Trophoblast cell (in vitro differentiated cells and primary cell): ENCODE data around the gene PALLD.
"Not testable (repeated sequence)": the region's sequence is repeated elsewhere in the genome, so short reads cannot be mapped to it uniquely, and the experiment has no call there.

Experiments
- DNase-seq, 2 donors: peaks; one replicate each; pipeline ENCODE4 v3.0.0-alpha.2; 2016
- H2AFZ ChIP-seq: 2 replicates; pipeline ENCODE4 v1.6.1; 2013; ENCODE audit warnings: low read length, moderate library complexity, mild to moderate bottlenecking; ENCODE audit not compliant: insufficient read depth, poor library complexity
- H2AK5ac ChIP-seq: 2 replicates; pipeline ENCODE4 v1.6.1; 2013; ENCODE audit warnings: mild to moderate bottlenecking, low read length
- H2BK120ac ChIP-seq: 2 replicates; pipeline ENCODE4 v1.6.1; 2013; ENCODE audit warnings: low read length, mild to moderate bottlenecking, moderate library complexity; ENCODE audit not compliant: insufficient read depth, poor library complexity
- H2BK12ac ChIP-seq: 2 replicates; pipeline ENCODE4 v1.6.1; 2013; ENCODE audit warnings: mild to moderate bottlenecking, low read length, moderate library complexity
- H2BK5ac ChIP-seq: 2 replicates; pipeline ENCODE4 v1.6.1; 2013; ENCODE audit warnings: low read length, low read depth, moderate library complexity, mild to moderate bottlenecking; ENCODE audit not compliant: poor library complexity
- H3K14ac ChIP-seq: 2 replicates; pipeline ENCODE4 v1.6.1; 2013; ENCODE audit warnings: mild to moderate bottlenecking, low read length
- H3K18ac ChIP-seq: 2 replicates; pipeline ENCODE4 v1.6.1; 2013; ENCODE audit warnings: mild to moderate bottlenecking, low read length
- H3K23ac ChIP-seq: 2 replicates; pipeline ENCODE4 v1.6.1; 2013; ENCODE audit warnings: low read length
- H3K27ac ChIP-seq: 2 replicates; pipeline ENCODE4 v1.5.1; 2013; ENCODE audit warnings: low read depth, mild to moderate bottlenecking, inconsistent platforms, low read length, moderate library complexity
- H3K27me3 ChIP-seq: 2 replicates; pipeline ENCODE4 v1.6.1; 2013; ENCODE audit warnings: inconsistent platforms, mild to moderate bottlenecking, low read length, moderate library complexity; ENCODE audit not compliant: insufficient read depth
- H3K36me3 ChIP-seq, 2 experiments: 1 replicate in 1 of 2; 2 replicates in 1 of 2; pipeline ENCODE4 v1.6.1; 2013; ENCODE audit warnings: low read length in 2 of 2, mild to moderate bottlenecking in 2 of 2, moderate library complexity in 1 of 2; ENCODE audit not compliant: insufficient read depth in 2 of 2, control insufficient read depth in 1 of 2
- H3K4ac ChIP-seq: 2 replicates; pipeline ENCODE4 v1.6.1; 2013; ENCODE audit warnings: low read depth, mild to moderate bottlenecking, low read length, moderate library complexity
- H3K4me1 ChIP-seq, 2 experiments: 1 replicate in 1 of 2; 2 replicates in 1 of 2; pipeline ENCODE4 v1.6.1; 2013; ENCODE audit warnings: low read length in 2 of 2, mild to moderate bottlenecking in 2 of 2, moderate library complexity in 1 of 2; ENCODE audit not compliant: insufficient read depth in 2 of 2, control insufficient read depth in 1 of 2
- H3K4me2 ChIP-seq: 2 replicates; pipeline ENCODE4 v1.6.1; 2013; ENCODE audit warnings: inconsistent platforms, mild to moderate bottlenecking, low read length, moderate library complexity
- H3K4me3 ChIP-seq: 2 replicates; pipeline ENCODE4 v1.5.1; 2013; ENCODE audit warnings: mild to moderate bottlenecking, low read depth, low read length, inconsistent platforms
- H3K79me1 ChIP-seq: one replicate; pipeline ENCODE4 v1.6.1; 2013; ENCODE audit warnings: low read length
- H3K79me2 ChIP-seq: 2 replicates; pipeline ENCODE4 v1.6.1; 2013; ENCODE audit warnings: low read length, mild to moderate bottlenecking; ENCODE audit not compliant: control insufficient read depth, insufficient read depth, poor library complexity
- H3K9ac ChIP-seq: 2 replicates; pipeline ENCODE4 v1.6.1; 2013; ENCODE audit warnings: mild to moderate bottlenecking, low read length
- H3K9me3 ChIP-seq: 2 replicates; pipeline ENCODE4 v1.6.1; 2013; ENCODE audit warnings: low read depth, mild to moderate bottlenecking, control low read depth, inconsistent platforms, low read length; ENCODE audit not compliant: insufficient read depth
- H4K12ac ChIP-seq: 2 replicates; pipeline ENCODE4 v1.6.1; 2013; ENCODE audit warnings: low read depth, mild to moderate bottlenecking, low read length, moderate library complexity
- H4K8ac ChIP-seq: 2 replicates; pipeline ENCODE4 v1.6.1; 2013; ENCODE audit warnings: low read depth, mild to moderate bottlenecking, low read length, moderate library complexity
- H4K91ac ChIP-seq: one replicate; pipeline ENCODE4 v1.6.1; 2013; ENCODE audit warnings: low read depth, mild to moderate bottlenecking, low read length, moderate library complexity
- WGBS: extraction: QIAGEN DNeasy Blood & Tissue Kit; methylation state at CpG from one replicate; pipeline ENCODE4 v1.1.7; 2013; ENCODE audit warnings: missing lambda C conversion rate; ENCODE audit not compliant: insufficient read length, insufficient coverage; ENCODE audit errors: extremely low coverage; 5-methylcytosine and 5-hydroxymethylcytosine counted together

Gene PALLD

GRCh38 chr4:168511780-168512489 is 15.1 kb downstream of the PALLD start:
- Histone ChIP-seq H3K4me2 (no peak overlapping the region), H4K12ac (no peak overlapping the region), H3K4me3 (no peak overlapping the region), H2BK120ac (peak overlapping the region; percentile 9), H3K79me1 (no peaks in the 10 kb centered on the region), H3K9ac (no peak overlapping the region), H3K9me3 (no peaks in the 10 kb centered on the region), H3K79me2 (no peaks in the 10 kb centered on the region), H3K27ac (no peak overlapping the region), H3K14ac (no peak overlapping the region), H3K27me3 (no peaks in the 10 kb centered on the region), H2BK12ac (peak overlapping the region; percentile 13), H2AK5ac (peak overlapping the region; percentile 53), H3K4me1 (no peaks in the 10 kb centered on the region), H3K36me3 (no peaks in the 10 kb centered on the region), H4K91ac (no peak overlapping the region), H3K18ac (no peak overlapping the region), H3K23ac (no peak overlapping the region), H2BK5ac (no peak overlapping the region), H4K8ac (no peak overlapping the region), H2AFZ (no peak overlapping the region), H3K4ac (no peak overlapping the region)
- no peak for DNase-seq
- no CpG with 5 or more reads among the region's 13 CpGs for WGBS

GRCh38 chr4:168513826-168514225 is 17.0 kb downstream of the PALLD start:
- H2AFZ ChIP-seq, H3K4me3 ChIP-seq, H2BK5ac ChIP-seq, DNase-seq, H3K79me2 ChIP-seq, H3K4me2 ChIP-seq, H2BK120ac ChIP-seq, H4K8ac ChIP-seq, H2BK12ac ChIP-seq, H3K79me1 ChIP-seq, H3K4ac ChIP-seq, H3K9ac ChIP-seq, H3K4me1 ChIP-seq, H3K9me3 ChIP-seq, H3K27ac ChIP-seq, H4K12ac ChIP-seq, H2AK5ac ChIP-seq, H4K91ac ChIP-seq, H3K14ac ChIP-seq, H3K36me3 ChIP-seq, H3K27me3 ChIP-seq, H3K18ac ChIP-seq, H3K23ac ChIP-seq: not testable (repeated sequence)
- whole genome bisulfite sequencing, result no CpG with 5 or more reads among the region's 3 CpGs

- Histone ChIP-seq H3K23ac (no peak overlapping the region), H3K14ac (no peak overlapping the region), H3K36me3 (no peaks in the 10 kb centered on the region), H3K4me2 (no peak overlapping the region), H3K9ac (no peak overlapping the region), H3K4me3 (no peak overlapping the region), H3K79me2 (no peaks in the 10 kb centered on the region), H4K12ac (no peak overlapping the region), H3K4ac (no peak overlapping the region), H2BK120ac (no peak overlapping the region), H3K9me3 (no peaks in the 10 kb centered on the region), H2AK5ac (no peak overlapping the region), H3K27ac (no peak overlapping the region), H4K91ac (no peak overlapping the region), H3K4me1 (no peaks in the 10 kb centered on the region), H2BK5ac (no peak overlapping the region), H3K18ac (no peak overlapping the region), H3K79me1 (no peaks in the 10 kb centered on the region), H3K27me3 (no peaks in the 10 kb centered on the region), H2AFZ (no peak overlapping the region), H2BK12ac (no peak overlapping the region), H4K8ac (no peak overlapping the region)
- peak in 1 of 2 donors; percentile 80 for DNase-seq
- WGBS, result no CpG with 5 or more reads among the region's 3 CpGs
Measured at GRCh38 chr4:168514249-168514852, 17.5 kb downstream of the PALLD start.

GRCh38 chr4:168515222-168516011 is 18.6 kb downstream of the PALLD start:
- Histone ChIP-seq H2BK120ac (no peak overlapping the region), H3K23ac (no peak overlapping the region), H3K27ac (no peak overlapping the region), H3K9me3 (no peaks in the 10 kb centered on the region), H3K4ac (no peak overlapping the region), H2BK5ac (no peak overlapping the region), H3K79me1 (no peaks in the 10 kb centered on the region), H2AFZ (no peak overlapping the region), H3K4me2 (no peak overlapping the region), H4K8ac (no peak overlapping the region), H3K27me3 (no peaks in the 10 kb centered on the region), H3K9ac (no peak overlapping the region), H3K4me3 (no peak overlapping the region), H4K91ac (no peak overlapping the region), H3K79me2 (no peaks in the 10 kb centered on the region), H3K14ac (no peak overlapping the region), H3K4me1 (no peaks in the 10 kb centered on the region), H3K36me3 (no peaks in the 10 kb centered on the region), H2BK12ac (no peak overlapping the region), H4K12ac (no peak overlapping the region), H3K18ac (no peak overlapping the region), H2AK5ac (no peak overlapping the region)
- no CpG with 5 or more reads among the region's 5 CpGs for WGBS
- DNase-seq, result no peak
